HFFc6 (cell line): ENCODE results near the gene ACAD10. TPM values are rescaled to one million over a fixed set of nuclear protein-coding genes. Genes with fewer than 3 reads are reported as not detected.

Source experiments
- DNase-seq: peaks from one replicate; pipeline ENCODE4 v3.0.0-alpha.2; 2018
- H3K27ac Mint-ChIP-seq: 2 replicates; pipeline ENCODE4 v1.8.0; 2020; ENCODE audit warnings: mild to moderate bottlenecking, mixed read lengths
- H3K27me3 Mint-ChIP-seq: 2 replicates; pipeline ENCODE4 v1.8.0; 2021; ENCODE audit warnings: mild to moderate bottlenecking, moderate library complexity, mixed read lengths; ENCODE audit not compliant: insufficient read depth
- H3K36me3 Mint-ChIP-seq: 2 replicates; pipeline ENCODE4 v1.8.0; 2021; ENCODE audit warnings: low read depth, mixed read lengths
- H3K4me1 Mint-ChIP-seq: 2 replicates; pipeline ENCODE4 v1.8.0; 2020; ENCODE audit warnings: low read depth, mixed read lengths
- H3K4me3 Mint-ChIP-seq: 2 replicates; pipeline ENCODE4 v1.8.0; 2020; ENCODE audit warnings: mild to moderate bottlenecking, moderate library complexity, mixed read lengths
- H3K9me3 Mint-ChIP-seq: 2 replicates; pipeline ENCODE4 v1.8.0; 2020; ENCODE audit warnings: mild to moderate bottlenecking, mixed read lengths
- CTCF ChIP-seq: fragments of 200-600 bp; sonication (generic); IDR thresholded peaks from 2 replicates; pipeline ENCODE4 v1.5.0; 2021; ENCODE audit warnings: antibody characterized with exemption, mild to moderate bottlenecking
- total RNA-seq, 6 experiments: library from RNA; stranded (reverse); fragmentation: NEBNext Ultra II Directional; extraction: Animal tissue kit (Norgen Biotek cat#: 25700); gene quantifications; 2 replicates in 1 of 6; 3 replicates in 5 of 6; pipeline ENCODE4 v1.2.3, GENCODE V29; 2021

Gene ACAD10
- total RNA-seq, 6 experiments from 2014 or later = 12.8 to 18.4 (median 17.8) TPM

DNA sequence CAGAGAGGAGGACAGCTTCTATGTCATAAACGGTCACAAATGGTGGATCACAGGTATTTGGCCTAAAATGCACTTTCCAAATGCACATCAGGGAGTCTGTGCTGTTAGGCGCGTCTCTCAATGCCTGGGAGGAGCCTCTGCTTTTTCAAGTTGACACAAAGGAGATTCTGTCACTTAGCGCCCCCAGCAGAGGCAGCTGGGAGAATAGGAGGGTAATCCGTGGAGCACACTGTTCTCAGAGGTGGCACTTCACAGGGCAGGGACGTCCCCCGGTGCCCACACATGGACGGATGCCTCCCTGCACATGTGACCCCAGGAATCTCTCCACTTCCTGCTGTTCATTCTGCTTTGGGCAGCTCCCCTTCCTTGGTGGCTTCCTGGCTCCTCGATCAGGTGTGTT is 61.5 kb downstream of the ACAD10 start:
- H3K27ac Mint-ChIP-seq = no peak overlapping the region
- TF ChIP-seq CTCF = no peak
- H3K27me3 Mint-ChIP-seq = no peaks in the 10 kb centered on the region; the same call in 1 of the 2 replicates
- no peaks in the 10 kb centered on the region for H3K9me3 Mint-ChIP-seq
- H3K4me3 Mint-ChIP-seq = no peak overlapping the region
- H3K36me3 Mint-ChIP-seq = peaks cover 7% of the 10 kb centered on the region; the same call in 1 of the 2 replicates
- no peak for DNase-seq
- no peaks in the 10 kb centered on the region for H3K4me1 Mint-ChIP-seq

- H3K4me3 Mint-ChIP-seq = no peak overlapping the region
- H3K4me1 Mint-ChIP-seq = no peaks in the 10 kb centered on the region
Observed at GRCh38 chr12:111748151-111748672, 62.4 kb downstream of the ACAD10 start.

DNA sequence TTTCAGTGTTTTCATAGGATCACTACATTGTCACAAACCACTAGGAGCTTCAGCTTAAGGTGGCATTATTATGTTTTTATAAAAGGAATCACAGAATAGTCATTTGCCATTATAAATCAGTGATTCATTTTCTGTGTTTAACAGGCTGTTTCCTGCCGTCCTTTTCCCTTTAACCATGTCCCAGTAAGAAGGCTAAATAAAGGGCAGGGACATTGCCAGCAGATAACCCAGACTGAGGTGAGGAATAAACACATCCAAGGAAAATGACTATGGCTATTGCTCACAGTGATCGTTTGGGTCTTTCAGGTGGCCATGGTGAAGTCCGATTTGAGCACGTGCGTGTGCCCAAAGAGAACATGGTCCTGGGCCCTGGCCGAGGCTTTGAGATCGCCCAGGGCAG is 63.0 kb downstream of the ACAD10 start:
- Mint-ChIP-seq H3K4me3 (no peak overlapping the region), H3K27ac (no peak overlapping the region), H3K4me1 (no peaks in the 10 kb centered on the region), H3K36me3 (peaks cover 7% of the 10 kb centered on the region; the same call in 1 of the 2 replicates), H3K9me3 (no peaks in the 10 kb centered on the region), H3K27me3 (no peaks in the 10 kb centered on the region; the same call in 1 of the 2 replicates)
- no peak for DNase-seq
- no peak for TF ChIP-seq CTCF

More at GRCh38 chr12:111748151-111748672, 62.4 kb downstream of the ACAD10 start:
- H3K36me3 Mint-ChIP-seq = peaks cover 7% of the 10 kb centered on the region; the same call in 1 of the 2 replicates
- no peaks in the 10 kb centered on the region for H3K9me3 Mint-ChIP-seq
- no peak for DNase-seq
- H3K27ac Mint-ChIP-seq = no peak overlapping the region
- TF ChIP-seq CTCF = no peak
- no peaks in the 10 kb centered on the region; the same call in 1 of the 2 replicates for H3K27me3 Mint-ChIP-seq

GRCh38 chr12:111749391-111749790 is 63.5 kb downstream of the ACAD10 start:
- H3K27ac Mint-ChIP-seq = no peak overlapping the region
- no peaks in the 10 kb centered on the region; the same call in 1 of the 2 replicates for H3K27me3 Mint-ChIP-seq
- no peaks in the 10 kb centered on the region for H3K9me3 Mint-ChIP-seq
- H3K4me3 Mint-ChIP-seq = no peak overlapping the region
- DNase-seq = no peak
- H3K36me3 Mint-ChIP-seq = peaks cover 7% of the 10 kb centered on the region; the same call in 1 of the 2 replicates
- H3K4me1 Mint-ChIP-seq = no peaks in the 10 kb centered on the region
- no peak for TF ChIP-seq CTCF

DNA sequence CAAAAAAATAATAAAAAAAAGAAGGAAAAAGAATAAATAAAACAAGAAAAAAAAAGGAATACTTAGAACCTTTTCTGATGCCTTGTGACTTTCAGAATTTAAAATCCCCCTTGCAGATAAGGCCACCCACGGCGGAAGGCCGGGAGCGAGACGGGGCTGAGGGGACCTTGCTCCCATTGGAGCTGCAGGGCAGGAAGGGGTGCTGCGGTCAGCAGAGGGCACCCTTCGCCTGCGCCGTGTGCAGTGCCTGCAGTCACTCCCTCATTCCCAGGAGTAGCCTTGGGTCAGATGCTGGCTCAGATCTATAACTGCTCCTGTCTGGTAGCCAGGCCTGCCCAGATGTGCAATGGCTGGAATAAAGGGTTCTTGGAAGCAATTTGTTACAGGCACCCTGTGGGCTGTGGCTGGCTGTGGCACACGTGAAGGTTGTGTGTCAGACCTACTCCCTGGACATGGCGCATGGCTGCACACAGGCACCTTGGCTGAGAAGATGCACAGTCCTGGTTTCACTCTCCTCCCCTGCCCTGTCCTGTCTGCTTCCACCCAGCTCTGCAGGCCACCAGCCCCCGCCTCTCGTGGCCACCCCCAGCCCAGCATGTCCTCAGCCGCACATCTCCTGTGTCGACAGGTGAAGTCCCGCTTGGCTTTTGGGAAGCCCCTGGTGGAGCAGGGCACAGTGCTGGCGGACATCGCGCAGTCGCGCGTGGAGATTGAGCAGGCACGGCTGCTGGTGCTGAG is 67.5 kb downstream of the ACAD10 start:
- TF ChIP-seq CTCF = peak; percentile 78
- H3K27ac Mint-ChIP-seq = no peak overlapping the region

More for the DNA sequence above, 67.5 kb downstream of the ACAD10 start:
- no peak for DNase-seq
- Mint-ChIP-seq H3K4me1 (no peaks in the 10 kb centered on the region), H3K27me3 (no peaks in the 10 kb centered on the region; the same call in 1 of the 2 replicates), H3K4me3 (no peak overlapping the region), H3K36me3 (no peaks in the 10 kb centered on the region), H3K9me3 (no peaks in the 10 kb centered on the region)
